ENCODE measurements around the gene RALGPS2. TPM values are rescaled to one million over a fixed set of nuclear protein-coding genes. Genes with fewer than 3 reads are reported as not detected.
"Not testable (repeated sequence)": the region's sequence is repeated elsewhere in the genome, so short reads cannot be mapped to it uniquely, and the experiment has no call there.

RALGPS2 gene
- polyA plus RNA-seq, 3 donors, result 1.5 to 7.3 (median 1.9) TPM

DNA sequence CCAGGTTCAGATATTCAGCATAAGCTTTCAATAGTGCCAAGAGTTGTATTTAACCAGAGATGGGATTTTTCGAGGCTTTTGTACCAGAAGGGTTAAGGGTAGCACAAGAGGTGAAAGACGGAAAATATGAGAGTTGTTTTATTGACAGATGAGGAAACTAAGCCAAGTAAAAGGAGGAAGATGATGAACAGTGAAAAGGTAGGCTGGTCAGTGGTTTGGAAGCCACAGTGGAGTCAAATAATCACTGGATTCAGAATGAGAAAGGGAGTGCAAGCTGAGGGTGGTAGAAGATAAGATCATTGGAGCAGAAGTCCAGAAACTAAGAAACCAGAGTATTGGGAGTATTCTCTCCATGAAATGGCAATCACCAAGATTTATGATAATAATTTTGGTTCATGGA, 100.1 kb downstream of the RALGPS2 start:
- H3K27ac ChIP-seq (ENCODE audit: low read depth, low read length), result no peak overlapping the region
- WGBS, 3 donors, result 85 to 95% (median 95%) methylated on average over 2 of the region's 2 CpGs

GRCh38 chr1:178844436-178844835, 119.4 kb downstream of the RALGPS2 start:
- no peak overlapping the region for H3K27ac ChIP-seq (ENCODE audit: low read depth, low read length)
- 61 to 85% (median 63%) methylated on average over 3 of the region's 3 CpGs for WGBS, 3 donors

- H3K27ac ChIP-seq (ENCODE audit: low read depth, low read length), result no peak overlapping the region
Observed at GRCh38 chr1:178846306-178846705, 121.3 kb downstream of the RALGPS2 start.

GRCh38 chr1:178847396-178847849, 122.4 kb downstream of the RALGPS2 start:
- WGBS, 3 donors, result 41 to 69% (median 68%) methylated on average over 2 of the region's 2 CpGs
- no peak overlapping the region for H3K27ac ChIP-seq (ENCODE audit: low read depth, low read length)

GRCh38 chr1:178847919-178848318, 122.9 kb downstream of the RALGPS2 start:
- not testable (repeated sequence) for H3K27ac ChIP-seq (ENCODE audit: low read depth, low read length)
- 93 to 100% (median 98%) methylated on average over 1 of the region's 1 CpG for WGBS, 3 donors

DNA sequence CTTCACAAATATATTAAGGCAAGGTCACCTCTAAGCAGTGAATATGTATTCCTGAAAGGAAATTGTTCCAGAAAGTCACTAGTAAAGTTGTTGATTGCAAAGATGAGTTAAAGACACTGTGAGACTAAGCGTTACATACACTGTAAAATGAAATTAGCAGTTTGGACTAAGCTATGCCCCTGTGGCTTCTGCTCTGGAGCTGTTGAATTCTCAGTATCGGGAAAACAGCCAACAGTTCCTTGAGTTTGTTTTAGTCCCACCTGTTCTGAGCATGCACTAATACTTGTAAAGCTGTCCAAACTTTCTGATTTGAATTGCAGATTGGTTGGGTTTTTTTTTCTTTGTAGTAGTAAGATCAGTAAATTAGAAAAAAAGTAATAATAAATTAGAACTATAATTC, 124.9 kb downstream of the RALGPS2 start:
- 59 to 78% (median 61%) methylated on average over 2 of the region's 2 CpGs for WGBS, 3 donors
- H3K27ac ChIP-seq (ENCODE audit: low read depth, low read length), result no peak overlapping the region

DNA sequence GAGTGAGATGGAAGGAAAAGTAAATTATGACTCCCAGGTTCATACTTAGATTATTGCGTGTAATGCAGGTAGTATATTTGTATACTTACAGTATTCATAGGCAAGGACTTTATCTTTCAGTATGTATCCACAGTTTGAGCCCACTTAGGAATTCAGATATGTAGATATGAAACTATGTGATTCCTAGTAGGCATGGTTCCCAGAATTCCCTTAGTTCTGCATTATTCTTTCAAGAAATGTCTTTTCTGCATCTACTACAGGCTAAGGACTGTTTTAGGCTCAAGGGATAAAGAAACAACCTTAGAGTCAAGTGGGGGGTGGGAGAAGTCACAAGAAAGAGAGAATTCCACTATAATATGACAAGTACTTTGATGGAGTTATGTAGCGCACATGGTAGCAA, 132.1 kb downstream of the RALGPS2 start:
- no peak overlapping the region for H3K27ac ChIP-seq (ENCODE audit: low read depth, low read length)
- WGBS, 3 donors, result 97 to 99% (median 98%) methylated on average over 2 of the region's 2 CpGs

- 97 to 100% (median 97%) methylated on average over 3 of the region's 3 CpGs for WGBS, 3 donors
Observed at GRCh38 chr1:178862416-178862815, 137.4 kb downstream of the RALGPS2 start.

DNA sequence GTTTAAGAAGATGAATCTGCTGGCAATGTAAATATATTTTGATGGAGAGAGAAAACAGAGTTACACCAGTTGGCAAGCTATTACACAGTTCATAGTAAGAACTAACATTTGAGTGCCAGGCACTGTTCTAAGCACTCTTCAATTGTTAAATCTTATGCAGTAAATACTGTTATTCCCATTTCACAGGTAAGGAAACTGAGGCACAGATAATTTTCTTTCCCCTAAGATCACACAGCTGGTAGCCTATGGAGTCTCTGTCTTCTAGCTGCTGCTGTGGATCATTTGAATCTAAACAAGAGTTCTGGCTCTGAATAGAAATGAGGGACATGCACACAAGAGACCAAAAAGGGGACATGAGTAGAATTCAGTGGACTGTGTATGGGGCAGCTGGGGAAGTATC, 137.8 kb downstream of the RALGPS2 start:
- no peak overlapping the region for H3K27ac ChIP-seq (ENCODE audit: low read depth, low read length)

More at GRCh38 chr1:178862416-178862815, 137.4 kb downstream of the RALGPS2 start:
- H3K27ac ChIP-seq (ENCODE audit: low read depth, low read length), result no peak overlapping the region

GRCh38 chr1:178864326-178864725, 139.3 kb downstream of the RALGPS2 start:
- WGBS, 3 donors, result 65 to 86% (median 83%) methylated on average over 6 of the region's 6 CpGs
- no peak overlapping the region for H3K27ac ChIP-seq (ENCODE audit: low read depth, low read length)

- no peak overlapping the region for H3K27ac ChIP-seq (ENCODE audit: low read depth, low read length)
- WGBS, 3 donors, result 47 to 57% (median 49%) methylated on average over 5 of the region's 5 CpGs
Observed at GRCh38 chr1:178867670-178868069, 142.6 kb downstream of the RALGPS2 start.

- no peak overlapping the region for H3K27ac ChIP-seq (ENCODE audit: low read depth, low read length)
- WGBS, 3 donors, result 54 to 60% (median 57%) methylated on average over 1 of the region's 1 CpG
Observed at GRCh38 chr1:178868706-178869105, 143.7 kb downstream of the RALGPS2 start.

DNA sequence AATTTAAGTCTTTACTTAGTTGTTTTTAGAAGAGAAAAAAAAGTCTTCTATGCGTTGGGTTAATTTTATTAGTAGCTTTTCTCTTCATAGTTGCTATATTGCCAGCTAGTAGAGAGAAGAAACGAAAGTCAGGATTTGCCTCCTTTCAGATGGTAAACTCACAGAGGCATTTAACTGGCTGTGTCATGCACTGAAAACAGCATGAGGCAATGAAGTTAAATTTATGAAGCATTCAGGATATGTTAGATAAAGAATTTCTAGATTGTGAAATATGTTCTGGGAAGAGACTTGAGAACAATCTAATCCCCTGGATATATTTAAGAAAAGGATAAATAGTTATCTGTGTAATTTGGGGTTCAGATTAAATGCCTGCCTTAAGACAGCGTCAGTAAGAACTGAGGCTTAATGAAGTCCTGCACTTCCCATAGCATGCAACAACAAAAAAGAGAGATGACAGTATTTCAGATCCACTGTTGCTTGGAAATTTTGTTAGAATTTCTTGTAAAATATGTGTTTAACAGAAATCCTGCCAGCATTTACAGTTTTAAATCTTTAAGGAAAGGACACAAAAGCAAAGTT, 144.2 kb downstream of the RALGPS2 start:
- H3K27ac ChIP-seq (ENCODE audit: low read depth, low read length), result no peak overlapping the region
- WGBS, 3 donors, result 46 to 62% (median 60%) methylated on average over 3 of the region's 3 CpGs

DNA sequence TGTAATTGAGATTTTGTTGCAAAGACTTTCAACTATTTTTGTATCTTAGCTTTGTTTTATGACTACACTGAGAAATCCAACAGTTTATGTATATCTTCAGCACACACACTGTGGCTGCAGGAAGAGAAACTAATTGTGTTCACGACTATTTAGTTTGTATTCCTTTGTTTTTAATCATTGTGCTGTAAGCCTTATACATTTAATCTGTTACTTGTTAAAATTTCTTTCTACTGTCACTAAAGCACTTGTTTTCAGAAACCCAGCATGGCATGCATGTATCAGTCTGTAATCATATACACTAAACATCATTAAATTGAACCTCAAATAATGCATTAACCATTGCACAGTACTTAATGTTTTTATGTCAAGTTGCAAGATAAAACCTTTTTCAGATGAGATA, 145.2 kb downstream of the RALGPS2 start:
- no peak overlapping the region for H3K27ac ChIP-seq (ENCODE audit: low read depth, low read length)
- 36 to 62% (median 58%) methylated on average over 1 of the region's 1 CpG for WGBS, 3 donors

- H3K27ac ChIP-seq (ENCODE audit: low read depth, low read length), result no peak within 1 kb of the TSS
- WGBS, 3 donors, result 18 to 53% (median 37%) methylated on average over 4 of the region's 4 CpGs
Observed at GRCh38 chr1:178870944-178871343, 145.9 kb downstream of the RALGPS2 start, which contains the start of gene ANGPTL1. TSS of gene ANGPTL1 (minus strand) at chr1:178871077. CDS start at chr1:178865776, 5,301 bp downstream.

GRCh38 chr1:178871551-178872320, 146.7 kb downstream of the RALGPS2 start:
- no peak overlapping the region for H3K27ac ChIP-seq (ENCODE audit: low read depth, low read length)

- 87 to 94% (median 93%) methylated on average over 2 of the region's 2 CpGs for WGBS, 3 donors
- no peak overlapping the region for H3K27ac ChIP-seq (ENCODE audit: low read depth, low read length)
Observed at GRCh38 chr1:178874966-178875365, 149.9 kb downstream of the RALGPS2 start.

DNA sequence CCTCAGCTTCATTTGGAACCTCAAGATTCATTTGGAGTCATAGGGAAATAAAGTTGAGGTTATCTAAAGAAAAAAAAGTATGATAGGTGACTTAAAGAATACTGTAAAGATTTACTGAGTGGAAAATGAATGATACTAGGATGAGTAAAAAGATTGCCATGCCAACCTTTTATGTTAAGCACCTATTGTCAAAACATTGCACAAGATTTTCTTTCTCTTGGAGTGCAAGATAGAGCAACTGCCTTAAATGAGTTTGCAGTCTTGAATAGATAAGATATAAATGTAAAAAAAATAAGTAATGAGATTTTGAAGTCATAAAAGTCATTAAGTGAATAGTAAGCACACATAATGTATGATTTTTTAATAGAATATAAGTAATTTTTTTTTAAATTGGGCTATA, 150.9 kb downstream of the RALGPS2 start:
- H3K27ac ChIP-seq (ENCODE audit: low read depth, low read length), result no peak overlapping the region

DNA sequence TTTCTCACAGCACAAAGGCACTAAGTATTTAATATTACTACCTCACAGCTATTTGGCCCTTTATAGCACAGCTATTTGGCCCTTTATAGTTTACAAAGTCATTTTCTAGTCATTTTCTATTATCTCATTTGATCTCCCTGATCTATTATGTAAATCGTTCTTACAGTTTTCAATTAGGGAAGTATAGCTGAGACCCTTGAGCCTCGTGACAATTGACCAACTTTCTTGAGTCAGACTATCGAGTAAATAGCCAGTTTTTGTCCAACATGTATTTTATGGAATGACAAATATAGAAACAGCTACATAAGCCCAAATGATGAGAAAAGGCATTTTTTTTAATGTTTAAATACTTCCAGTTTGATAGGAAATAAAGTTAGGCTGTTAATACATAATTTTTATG, 152.9 kb downstream of the RALGPS2 start:
- H3K27ac ChIP-seq (ENCODE audit: low read depth, low read length), result no peak overlapping the region
- 61 to 84% (median 67%) methylated on average over 3 of the region's 3 CpGs for WGBS, 3 donors

DNA sequence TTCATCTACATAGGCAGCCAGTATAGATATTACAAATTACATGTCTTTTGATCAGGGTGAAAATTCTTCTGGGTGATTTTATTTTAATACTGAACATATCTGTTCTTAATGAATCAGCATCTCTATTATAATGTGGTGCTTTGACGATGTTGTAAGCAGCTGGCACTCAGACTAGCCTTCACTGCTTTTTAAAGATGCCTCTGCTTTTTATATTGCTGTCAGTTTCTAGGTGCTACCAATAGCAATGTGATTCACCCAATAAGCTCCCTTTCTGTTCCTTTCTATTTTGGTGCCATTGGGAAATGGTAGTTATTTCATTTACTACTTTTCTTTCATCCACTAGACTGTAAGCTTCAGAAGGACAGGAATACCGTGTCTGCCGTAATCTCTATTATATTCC, 156.9 kb downstream of the RALGPS2 start:
- 92 to 96% (median 94%) methylated on average over 3 of the region's 3 CpGs for WGBS, 3 donors
- H3K27ac ChIP-seq (ENCODE audit: low read depth, low read length), result no peak overlapping the region
